ENCODE measurements around the gene TMEM151B.

Gene TMEM151B

GRCh38 chr6:44278315-44278714 is 8.1 kb downstream of the TMEM151B start:
- no peaks in the 10 kb centered on the region for H3K9me2 ChIP-seq (replicated peaks; ENCODE audit: insufficient read depth, low read length)
- no peaks in the 10 kb centered on the region for H3K9me3 ChIP-seq (replicated peaks; ENCODE audit: insufficient read depth, low read length)
- no peak for DNase-seq
- H3K79me2 ChIP-seq (ENCODE audit: low read length): no peaks in the 10 kb centered on the region
- H3K4me2 ChIP-seq (ENCODE audit: low read depth, low read length): no peak overlapping the region
- H3K4me1 ChIP-seq (ENCODE audit: low read length): no peaks in the 10 kb centered on the region
- H3K27me3 ChIP-seq (replicated peaks; ENCODE audit: insufficient read depth, low read length): peaks cover 53% of the 10 kb centered on the region
- TF ChIP-seq CTCF (IDR thresholded peaks at IDR 0.05; ENCODE audit: low read length) (no peak), EZH2phosphoT487 (IDR thresholded peaks at IDR 0.05; ENCODE audit: low read length) (no peak), EZH2 (optimal IDR thresholded peaks at IDR 0.05; ENCODE audit: low read depth, low read length) (no peak)
- no peaks in the 10 kb centered on the region for H3K36me3 ChIP-seq (replicated peaks; ENCODE audit: insufficient read depth, low read length)
- no peak overlapping the region for H2AFZ ChIP-seq (ENCODE audit: low read length)
- no peak overlapping the region for H3K4me3 ChIP-seq (ENCODE audit: low read length)
- H3F3A ChIP-seq (ENCODE audit: insufficient read depth, low read length): no peaks in the 10 kb centered on the region
- no peaks in the 10 kb centered on the region for H4K20me1 ChIP-seq (ENCODE audit: insufficient read depth, low read length)
- H3K9ac ChIP-seq (ENCODE audit: low read length): no peak overlapping the region
- H3K27ac ChIP-seq (ENCODE audit: low read length): no peak overlapping the region

GRCh38 chr6:44278774-44279697 is 8.8 kb downstream of the TMEM151B start:
- H4K20me1 ChIP-seq (ENCODE audit: insufficient read depth, low read length): no peaks in the 10 kb centered on the region

GRCh38 chr6:44284121-44284520 is 13.9 kb downstream of the TMEM151B start:
- H3K4me1 ChIP-seq (ENCODE audit: low read length): no peaks in the 10 kb centered on the region
- no peak overlapping the region for H3K9ac ChIP-seq (ENCODE audit: low read length)
- no peaks in the 10 kb centered on the region for H3K36me3 ChIP-seq (replicated peaks; ENCODE audit: insufficient read depth, low read length)
- H3K9me3 ChIP-seq (replicated peaks; ENCODE audit: insufficient read depth, low read length): no peaks in the 10 kb centered on the region
- no peak overlapping the region for H3K4me3 ChIP-seq (ENCODE audit: low read length)
- H3F3A ChIP-seq (ENCODE audit: insufficient read depth, low read length): no peaks in the 10 kb centered on the region
- no peak overlapping the region for H3K4me2 ChIP-seq (ENCODE audit: low read depth, low read length)
- no peaks in the 10 kb centered on the region for H4K20me1 ChIP-seq (ENCODE audit: insufficient read depth, low read length)
- no peaks in the 10 kb centered on the region for H3K9me2 ChIP-seq (replicated peaks; ENCODE audit: insufficient read depth, low read length)
- H2AFZ ChIP-seq (ENCODE audit: low read length): no peak overlapping the region
- no peak overlapping the region for H3K27ac ChIP-seq (ENCODE audit: low read length)
- no peak for DNase-seq
- no peak for TF ChIP-seq EZH2 (optimal IDR thresholded peaks at IDR 0.05; ENCODE audit: low read depth, low read length)
- TF ChIP-seq EZH2phosphoT487 (IDR thresholded peaks at IDR 0.05; ENCODE audit: low read length): no peak
- no peak for TF ChIP-seq CTCF (IDR thresholded peaks at IDR 0.05; ENCODE audit: low read length)
- peaks cover 77% of the 10 kb centered on the region for H3K27me3 ChIP-seq (replicated peaks; ENCODE audit: insufficient read depth, low read length)
- H3K79me2 ChIP-seq (ENCODE audit: low read length): no peaks in the 10 kb centered on the region

More at GRCh38 chr6:44278774-44279697, 8.8 kb downstream of the TMEM151B start:
- H3K4me3 ChIP-seq (ENCODE audit: low read length): no peak overlapping the region
- DNase-seq: no peak
- no peaks in the 10 kb centered on the region for H3K4me1 ChIP-seq (ENCODE audit: low read length)
- peaks cover 55% of the 10 kb centered on the region for H3K27me3 ChIP-seq (replicated peaks; ENCODE audit: insufficient read depth, low read length)
- H3K9me2 ChIP-seq (replicated peaks; ENCODE audit: insufficient read depth, low read length): no peaks in the 10 kb centered on the region
- H3K79me2 ChIP-seq (ENCODE audit: low read length): no peaks in the 10 kb centered on the region
- no peaks in the 10 kb centered on the region for H3F3A ChIP-seq (ENCODE audit: insufficient read depth, low read length)
- H3K9me3 ChIP-seq (replicated peaks; ENCODE audit: insufficient read depth, low read length): no peaks in the 10 kb centered on the region
- H3K36me3 ChIP-seq (replicated peaks; ENCODE audit: insufficient read depth, low read length): no peaks in the 10 kb centered on the region
- no peak overlapping the region for H3K4me2 ChIP-seq (ENCODE audit: low read depth, low read length)
- no peak overlapping the region for H3K27ac ChIP-seq (ENCODE audit: low read length)
- TF ChIP-seq EZH2phosphoT487 (IDR thresholded peaks at IDR 0.05; ENCODE audit: low read length) (no peak), CTCF (IDR thresholded peaks at IDR 0.05; ENCODE audit: low read length) (no peak), EZH2 (optimal IDR thresholded peaks at IDR 0.05; ENCODE audit: low read depth, low read length) (no peak)
- H3K9ac ChIP-seq (ENCODE audit: low read length): no peak overlapping the region
- no peak overlapping the region for H2AFZ ChIP-seq (ENCODE audit: low read length)

Data from MM.1S (cell line).